Natural killer cell treated with Interleukin-12 subunit alpha and Interleukin-12 subunit beta and Interleukin-15 and Interleukin-18, amount 100 ng/mL, for 72 hours (primary cell): Measurements from ENCODE around the gene LYSMD2. TPM values are rescaled to one million over a fixed set of nuclear protein-coding genes. Genes with fewer than 3 reads are reported as not detected.

Experiments
- ATAC-seq, 2 donors: fragments of 150-1000 bp; cut with Tn5 transposase in 1 of 2; sonication (Bioruptor Pico), chemical (Tn5 transposase) in 1 of 2; 2 replicates each; pipeline ENCODE4 v1.10.0; 2021
- DNase-seq: peaks from one replicate; pipeline ENCODE4 v3.0.0; 2022; ENCODE audit warnings: low spot score
- H3K27ac Mint-ChIP-seq, 2 donors: 1 replicate in 1 of 2; 2 replicates in 1 of 2; pipeline ENCODE4 v1.8.0; 2022; ENCODE audit warnings: mixed read lengths in 2 of 2, mild to moderate bottlenecking in 1 of 2, moderate library complexity in 1 of 2
- H3K27me3 Mint-ChIP-seq, 2 donors: 1 replicate in 1 of 2; 2 replicates in 1 of 2; pipeline ENCODE4 v1.8.0; 2022; ENCODE audit warnings: mixed read lengths in 2 of 2
- H3K36me3 Mint-ChIP-seq: one replicate; pipeline ENCODE4 v1.8.0; 2022; ENCODE audit warnings: mixed read lengths
- H3K4me1 Mint-ChIP-seq, 2 donors: 1 replicate in 1 of 2; 2 replicates in 1 of 2; pipeline ENCODE4 v1.8.0; 2022; ENCODE audit warnings: low read depth in 2 of 2, mixed read lengths in 2 of 2, mild to moderate bottlenecking in 1 of 2
- H3K4me3 Mint-ChIP-seq: one replicate; pipeline ENCODE4 v1.8.0; 2022; ENCODE audit warnings: mixed read lengths
- H3K9me3 Mint-ChIP-seq: 2 replicates; pipeline ENCODE4 v1.8.0; 2022; ENCODE audit warnings: mixed read lengths
- total RNA-seq, 2 donors: library from RNA; stranded (reverse); gene quantifications; one replicate each; pipeline ENCODE4 v1.2.3, GENCODE V29; 2022

Gene LYSMD2
- total RNA-seq, 2 donors from 2014 or later, result 13.4 to 27.3 TPM

- ATAC-seq (no peak), DNase-seq (no peak)
- H3K36me3 Mint-ChIP-seq, result no peaks in the 10 kb centered on the region
- no peak overlapping the region for H3K4me3 Mint-ChIP-seq
- peaks cover 33 to 46% of the 10 kb centered on the region in 2 donors for H3K27me3 Mint-ChIP-seq
- no peaks in the 10 kb centered on the region for H3K9me3 Mint-ChIP-seq
- peaks cover 0 to 3% of the 10 kb centered on the region in 2 donors for H3K4me1 Mint-ChIP-seq
- no peak overlapping the region for H3K27ac Mint-ChIP-seq
These were observed 45.3 kb downstream of the LYSMD2 start for GRCh38 chr15:51692154-51692553.

DNA sequence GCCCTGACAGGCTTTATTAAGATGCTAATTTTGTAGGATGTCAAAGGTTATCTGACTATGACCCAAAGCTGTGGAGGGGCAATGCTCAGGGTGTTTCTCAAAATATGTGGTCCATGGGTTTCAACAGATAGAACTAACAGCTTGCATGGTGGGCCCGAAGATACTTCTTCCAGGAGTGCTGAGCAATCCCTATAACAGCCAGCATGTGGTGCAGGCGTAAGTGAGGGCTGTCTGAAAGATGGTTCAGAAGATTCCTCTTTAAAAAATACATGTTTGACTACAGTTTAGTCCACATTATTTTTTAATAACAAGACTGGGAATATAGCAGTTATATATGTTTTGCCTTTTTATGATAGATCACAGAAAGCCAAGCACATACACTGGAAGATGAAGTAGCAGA lies 48.6 kb downstream of the LYSMD2 start:
- Mint-ChIP-seq H3K4me3 (no peak overlapping the region), H3K27me3 (peaks cover 41 to 68% of the 10 kb centered on the region in 2 donors), H3K4me1 (peaks cover 0 to 3% of the 10 kb centered on the region in 2 donors), H3K27ac (no peak overlapping the region), H3K36me3 (no peaks in the 10 kb centered on the region), H3K9me3 (no peaks in the 10 kb centered on the region)
- no peak for DNase-seq
- no peak for ATAC-seq

DNA sequence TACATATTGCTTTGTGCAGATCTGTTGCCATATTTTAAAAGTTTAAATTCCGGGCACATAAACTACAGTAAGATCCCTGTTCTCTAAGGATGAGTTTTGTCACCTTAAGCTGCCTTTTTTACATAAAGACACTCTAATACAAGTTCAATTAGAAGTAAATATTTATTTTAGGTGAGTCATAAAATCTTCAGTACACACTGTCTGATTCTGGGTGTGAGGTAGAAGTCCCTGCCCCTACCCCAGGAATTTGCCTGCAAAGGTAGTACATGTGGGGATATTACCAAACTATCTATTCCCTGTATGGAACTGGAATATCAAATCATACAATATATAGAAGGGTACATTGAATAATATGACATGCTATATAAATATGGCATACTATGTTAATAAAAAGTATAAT lies 49.9 kb downstream of the LYSMD2 start:
- Mint-ChIP-seq H3K27ac (no peak overlapping the region), H3K9me3 (no peaks in the 10 kb centered on the region), H3K4me1 (no peaks in the 10 kb centered on the region), H3K27me3 (peaks cover 37 to 61% of the 10 kb centered on the region in 2 donors), H3K36me3 (no peaks in the 10 kb centered on the region), H3K4me3 (no peak overlapping the region)
- no peak for ATAC-seq
- DNase-seq, result no peak

- Mint-ChIP-seq H3K4me3 (no peak within 1 kb of the TSS), H3K4me1 (peaks cover 0 to 7% of the 10 kb centered on the region in 2 donors), H3K27ac (no peak within 1 kb of the TSS)
These were observed 56.0 kb downstream of the LYSMD2 start, which contains the start of gene SCG3 for GRCh38 chr15:51681303-51681963. Gene SCG3 (plus strand): TSS chr15:51681503. CDS start chr15:51681756, 253 bp downstream.

DNA sequence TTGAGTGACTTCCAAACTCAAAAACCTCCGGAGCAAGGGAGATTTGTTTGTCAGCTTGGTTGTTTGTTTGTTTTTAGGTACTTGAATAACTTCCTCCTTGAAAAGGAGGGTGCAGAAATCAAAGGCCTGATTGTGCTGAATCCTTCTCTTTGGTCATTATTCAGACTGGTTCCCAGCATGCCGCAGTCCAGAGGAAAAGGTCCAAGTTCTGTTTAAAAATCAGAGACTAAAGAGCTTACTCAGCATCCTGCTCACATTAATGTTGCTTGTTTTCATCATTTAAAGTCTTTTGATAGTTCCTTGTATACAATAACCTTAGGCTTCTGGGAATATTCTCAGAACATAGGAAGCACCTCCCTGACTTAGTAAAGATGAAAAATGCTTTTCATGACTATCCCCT lies 57.1 kb downstream of the LYSMD2 start:
- Mint-ChIP-seq H3K36me3 (no peaks in the 10 kb centered on the region), H3K27ac (no peak overlapping the region), H3K4me3 (no peak overlapping the region), H3K9me3 (no peaks in the 10 kb centered on the region), H3K27me3 (peaks cover 33 to 46% of the 10 kb centered on the region in 2 donors), H3K4me1 (peaks cover 0 to 7% of the 10 kb centered on the region in 2 donors)
- no peak for DNase-seq
- ATAC-seq, result no peak

More at GRCh38 chr15:51681303-51681963, 56.0 kb downstream of the LYSMD2 start, which contains the start of gene SCG3:
- DNase-seq (peak; percentile 61), ATAC-seq (peak; percentile 56 to 79)
- Mint-ChIP-seq H3K36me3 (no peaks in the 10 kb centered on the region), H3K27me3 (peaks cover 34 to 53% of the 10 kb centered on the region in 2 donors), H3K9me3 (no peaks in the 10 kb centered on the region)

DNA sequence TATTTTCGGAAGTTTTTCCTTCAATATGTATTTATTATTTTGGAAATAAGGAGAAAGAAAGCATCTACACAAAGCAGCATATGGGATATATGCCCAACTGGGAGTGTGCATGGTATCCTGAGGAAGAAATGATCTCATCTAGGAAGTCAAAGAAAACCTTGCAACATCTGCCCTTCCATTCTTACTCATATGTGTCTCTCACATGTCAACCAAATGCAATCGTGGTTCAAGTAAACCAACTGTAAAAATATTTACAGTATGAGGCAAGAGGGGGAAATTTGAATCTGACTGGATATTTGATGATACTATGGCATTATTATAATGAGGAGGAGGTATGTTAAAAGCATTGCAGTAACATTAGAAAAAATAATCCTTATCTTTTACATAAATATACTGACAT lies 59.4 kb downstream of the LYSMD2 start:
- ATAC-seq (no peak), DNase-seq (no peak)
- Mint-ChIP-seq H3K27ac (no peak overlapping the region), H3K27me3 (peaks cover 26 to 28% of the 10 kb centered on the region in 2 donors), H3K4me1 (peaks cover 0 to 7% of the 10 kb centered on the region in 2 donors), H3K36me3 (no peaks in the 10 kb centered on the region), H3K9me3 (no peaks in the 10 kb centered on the region), H3K4me3 (no peak overlapping the region)

GRCh38 chr15:51677452-51677851 lies 60.0 kb downstream of the LYSMD2 start:
- ATAC-seq (no peak), DNase-seq (no peak)
- H3K27me3 Mint-ChIP-seq, result peaks cover 26 to 28% of the 10 kb centered on the region in 2 donors
- H3K27ac Mint-ChIP-seq, result no peak overlapping the region
- H3K36me3 Mint-ChIP-seq, result no peaks in the 10 kb centered on the region
- H3K9me3 Mint-ChIP-seq, result no peaks in the 10 kb centered on the region
- no peak overlapping the region for H3K4me3 Mint-ChIP-seq
- peaks cover 0 to 7% of the 10 kb centered on the region in 2 donors for H3K4me1 Mint-ChIP-seq

- ATAC-seq (no peak), DNase-seq (no peak)
- no peaks in the 10 kb centered on the region for H3K36me3 Mint-ChIP-seq
- no peak overlapping the region for H3K27ac Mint-ChIP-seq
- no peaks in the 10 kb centered on the region for H3K9me3 Mint-ChIP-seq
- H3K4me3 Mint-ChIP-seq, result no peak overlapping the region
- H3K27me3 Mint-ChIP-seq, result peaks cover 27 to 28% of the 10 kb centered on the region in 2 donors
- peaks cover 0 to 7% of the 10 kb centered on the region in 2 donors for H3K4me1 Mint-ChIP-seq
These were observed 60.4 kb downstream of the LYSMD2 start for GRCh38 chr15:51677021-51677420.

DNA sequence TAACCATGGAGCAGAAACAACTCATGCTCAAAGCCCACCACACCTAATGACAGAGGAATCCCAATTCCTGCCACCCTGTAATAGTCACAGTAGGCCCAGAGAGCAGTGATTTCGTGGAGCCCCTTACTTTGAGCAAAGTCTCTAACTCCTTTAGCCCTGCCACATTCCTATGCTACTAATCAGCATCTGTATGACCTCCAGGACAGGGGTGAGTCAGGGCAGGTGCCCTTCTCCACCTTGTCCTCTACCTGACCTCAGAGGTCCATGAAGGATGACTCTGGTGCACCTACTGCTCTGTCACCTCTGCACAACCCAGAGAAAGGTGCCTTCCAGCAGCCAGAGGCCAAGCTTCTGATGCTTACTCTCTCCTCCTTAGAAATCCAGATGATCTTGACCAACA lies 62.2 kb downstream of the LYSMD2 start:
- ATAC-seq (peak; percentile 31 to 48), DNase-seq (no peak)
- peaks cover 26 to 27% of the 10 kb centered on the region in 2 donors for H3K27me3 Mint-ChIP-seq
- no peak overlapping the region for H3K27ac Mint-ChIP-seq
- H3K9me3 Mint-ChIP-seq, result no peaks in the 10 kb centered on the region
- H3K4me3 Mint-ChIP-seq, result no peak overlapping the region
- H3K4me1 Mint-ChIP-seq, result peaks cover 0 to 3% of the 10 kb centered on the region in 2 donors
- H3K36me3 Mint-ChIP-seq, result no peaks in the 10 kb centered on the region

Other genes with a start within 250 kb of the LYSMD2 start
- 1 to 10 TPM; 7.8 to 9.2 TPM for gene DMXL2, start 114.9 kb downstream of the LYSMD2 start, total RNA-seq
- not detected for gene SCG3, start 56.2 kb downstream of the LYSMD2 start, total RNA-seq
- gene TMOD2, start 13.9 kb upstream of the LYSMD2 start, total RNA-seq, result 1 to 10 TPM; 2.6 to 7.2 TPM
- 10 to 100 TPM; 55.4 to 63.5 TPM for gene TMOD3, start 92.0 kb upstream of the LYSMD2 start, total RNA-seq
- gene LEO1, start 234.1 kb upstream of the LYSMD2 start, total RNA-seq, result 10 to 100 TPM; 29.6 to 31.6 TPM